GM19463 (cell line): ENCODE measurements around the gene CFC1B.
"Not testable (repeated sequence)": the region's sequence is repeated elsewhere in the genome, so short reads cannot be mapped to it uniquely, and the experiment has no call there.

Experiments
- ATAC-seq: cut with Tn5 transposase; IDR thresholded peaks from one replicate; pipeline ENCODE4 v1.9.1; 2021; ENCODE audit warnings: mild to moderate bottlenecking, moderate library complexity; ENCODE audit not compliant: unreplicated experiment

Gene CFC1B

GRCh38 chr2:130556441-130556840, 35.4 kb downstream of the CFC1B start:
- not testable (repeated sequence) for ATAC-seq

GRCh38 chr2:130566165-130566564, 45.1 kb downstream of the CFC1B start:
- not testable (repeated sequence) for ATAC-seq

- ATAC-seq, result not testable (repeated sequence)
These were observed 50.9 kb downstream of the CFC1B start for GRCh38 chr2:130571929-130572328.

- ATAC-seq, result not testable (repeated sequence)
These were observed 53.2 kb downstream of the CFC1B start for GRCh38 chr2:130574230-130574629.

GRCh38 chr2:130576209-130576784, 55.3 kb downstream of the CFC1B start:
- ATAC-seq, result not testable (repeated sequence)

- not testable (repeated sequence) for ATAC-seq
These were observed 56.5 kb downstream of the CFC1B start for GRCh38 chr2:130577559-130577958.
